Type B pancreatic cell (in vitro differentiated cells): ENCODE measurements around the gene SPOP. TPM values are rescaled to one million over a fixed set of nuclear protein-coding genes. Genes with fewer than 3 reads are reported as not detected.

Experiments
- DNase-seq: peaks from one replicate; pipeline ENCODE4 v3.0.0; 2021; ENCODE audit warnings: mixed read lengths; ENCODE audit not compliant: unreplicated experiment; ENCODE audit errors: extremely low spot score
- H3K27ac Mint-ChIP-seq: 2 replicates; pipeline ENCODE4 v1.8.0; 2021; ENCODE audit warnings: mild to moderate bottlenecking, mixed read lengths
- H3K27me3 Mint-ChIP-seq: 2 replicates; pipeline ENCODE4 v1.8.0; 2021; ENCODE audit warnings: mixed read lengths
- H3K36me3 Mint-ChIP-seq: 2 replicates; pipeline ENCODE4 v1.8.0; 2021; ENCODE audit warnings: mixed read lengths
- H3K4me1 Mint-ChIP-seq: one replicate; pipeline ENCODE4 v1.8.0; 2021; ENCODE audit warnings: mixed read lengths; ENCODE audit not compliant: unreplicated experiment
- H3K4me3 Mint-ChIP-seq: 2 replicates; pipeline ENCODE4 v1.8.0; 2021; ENCODE audit warnings: mild to moderate bottlenecking, mixed read lengths
- H3K9me3 Mint-ChIP-seq: 2 replicates; pipeline ENCODE4 v1.8.0; 2021; ENCODE audit warnings: mixed read lengths
- CTCF ChIP-seq: fragments of 200-600 bp; sonication (generic); conservative IDR thresholded peaks from 2 replicates; pipeline ENCODE4 v1.5.0; 2021; ENCODE audit warnings: antibody characterized with exemption, mild to moderate bottlenecking
- total RNA-seq: library from RNA; stranded (reverse); gene quantifications from 2 replicates; pipeline ENCODE4 v1.2.1, GENCODE V29; 2021; ENCODE audit warnings: low replicate concordance

The SPOP gene
- total RNA-seq, 1 donor from 2014 or later: 67.7 TPM

- H3K27ac Mint-ChIP-seq: peak overlapping the region; percentile 29
- TF ChIP-seq CTCF: no peak
- no peak for DNase-seq
- peak overlapping the region; percentile 39 for H3K4me3 Mint-ChIP-seq
- H3K9me3 Mint-ChIP-seq: no peaks in the 10 kb centered on the region
- H3K4me1 Mint-ChIP-seq: peaks cover 8% of the 10 kb centered on the region
- peaks cover 46% of the 10 kb centered on the region for H3K27me3 Mint-ChIP-seq
- no peaks in the 10 kb centered on the region for H3K36me3 Mint-ChIP-seq
Measured at GRCh38 chr17:49565948-49566491, 111.9 kb downstream of the SPOP start.

- Mint-ChIP-seq H3K4me1 (peaks cover 8% of the 10 kb centered on the region), H3K27ac (no peak overlapping the region), H3K27me3 (peaks cover 43% of the 10 kb centered on the region), H3K9me3 (no peaks in the 10 kb centered on the region), H3K36me3 (no peaks in the 10 kb centered on the region), H3K4me3 (no peak overlapping the region)
- no peak for TF ChIP-seq CTCF
- no peak for DNase-seq
Measured at GRCh38 chr17:49564638-49565037, 113.3 kb downstream of the SPOP start.

GRCh38 chr17:49557312-49558024 is 120.4 kb downstream of the SPOP start:
- H3K4me3 Mint-ChIP-seq: no peak overlapping the region

GRCh38 chr17:49556223-49556943 is 121.5 kb downstream of the SPOP start:
- H3K4me3 Mint-ChIP-seq: no peak overlapping the region
- peaks cover 25% of the 10 kb centered on the region for H3K27me3 Mint-ChIP-seq
- no peak overlapping the region for H3K27ac Mint-ChIP-seq
- DNase-seq: peak; percentile 94
- no peaks in the 10 kb centered on the region for H3K9me3 Mint-ChIP-seq
- H3K4me1 Mint-ChIP-seq: peaks cover 12% of the 10 kb centered on the region
- H3K36me3 Mint-ChIP-seq: no peaks in the 10 kb centered on the region
- TF ChIP-seq CTCF: peak; percentile 100

More at GRCh38 chr17:49557312-49558024, 120.4 kb downstream of the SPOP start:
- no peak overlapping the region for H3K27ac Mint-ChIP-seq
- peaks cover 29% of the 10 kb centered on the region for H3K27me3 Mint-ChIP-seq
- peaks cover 12% of the 10 kb centered on the region for H3K4me1 Mint-ChIP-seq
- peak; percentile 69 for DNase-seq
- TF ChIP-seq CTCF: peak; percentile 77
- no peaks in the 10 kb centered on the region for H3K9me3 Mint-ChIP-seq
- no peaks in the 10 kb centered on the region for H3K36me3 Mint-ChIP-seq

- H3K4me1 Mint-ChIP-seq: peaks cover 12% of the 10 kb centered on the region
- peak; percentile 67 for DNase-seq
- no peaks in the 10 kb centered on the region for H3K9me3 Mint-ChIP-seq
- TF ChIP-seq CTCF: no peak
- H3K36me3 Mint-ChIP-seq: no peaks in the 10 kb centered on the region
- peaks cover 19% of the 10 kb centered on the region for H3K27me3 Mint-ChIP-seq
- no peak overlapping the region for H3K27ac Mint-ChIP-seq
- no peak overlapping the region for H3K4me3 Mint-ChIP-seq
Measured at GRCh38 chr17:49555495-49556222, 122.2 kb downstream of the SPOP start.
